ENCODE data around the gene ADARB2. TPM values are rescaled to one million over a fixed set of nuclear protein-coding genes. Genes with fewer than 3 reads are reported as not detected.

Gene ADARB2
- total RNA-seq, 2 donors from 2014 or later, result 1.1 to 1.8 TPM

DNA sequence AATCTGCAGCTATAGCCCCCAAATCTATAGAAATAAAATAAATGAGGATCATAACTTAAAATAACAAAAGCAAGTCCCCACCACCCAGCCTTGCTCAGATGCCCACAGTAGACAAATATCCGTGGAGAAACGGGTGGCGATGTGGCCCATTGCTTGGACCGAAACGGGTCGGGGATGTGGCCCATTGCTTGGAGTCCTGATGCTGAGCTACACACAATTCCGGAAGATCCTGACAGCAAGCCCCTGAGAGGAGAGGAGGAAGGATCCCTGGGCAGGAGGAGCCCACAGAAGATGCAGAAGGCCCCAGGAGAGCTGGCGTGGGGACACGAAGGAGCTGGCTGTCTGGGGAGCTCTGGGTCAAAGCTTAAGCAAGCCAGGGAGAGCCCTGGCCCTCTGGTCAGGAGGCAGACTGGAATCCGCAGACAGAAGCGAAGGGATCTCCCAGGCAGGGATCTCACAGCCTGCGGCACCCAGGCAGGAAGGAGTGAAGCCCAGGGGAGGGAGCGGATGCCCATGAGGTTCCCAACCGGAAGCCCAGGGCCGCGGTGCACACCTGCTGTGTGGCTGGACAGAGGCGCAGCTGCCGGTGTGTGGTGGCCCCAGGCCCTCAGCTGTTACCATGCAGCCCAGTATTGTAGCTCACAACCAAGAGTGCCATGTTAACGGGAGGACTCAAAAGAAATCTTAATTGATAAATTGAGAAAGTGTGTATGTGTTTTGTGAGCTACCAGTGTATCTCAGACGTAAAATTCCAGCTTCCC lies 138.8 kb downstream of the ADARB2 start:
- Histone ChIP-seq H3K36me3 (ENCODE audit: control insufficient read depth, insufficient read depth, low read length) (no peaks in the 10 kb centered on the region), H3K27me3 (ENCODE audit: control insufficient read depth, insufficient read depth, low read length, poor library complexity, severe bottlenecking) (no peaks in the 10 kb centered on the region), H3K4me3 (ENCODE audit: low read length) (no peak overlapping the region), H3K9ac (ENCODE audit: extremely low read depth, low read length, poor library complexity, severe bottlenecking) (no peak overlapping the region), H3K27ac (ENCODE audit: low read depth, low read length) (no peak overlapping the region), H3K4me1 (ENCODE audit: control insufficient read depth, insufficient read depth, low read length) (no peaks in the 10 kb centered on the region), H3K9me3 (ENCODE audit: control insufficient read depth, low read length) (no peaks in the 10 kb centered on the region)
- H3K27ac Mint-ChIP-seq, result no peak overlapping the region
- H3K4me1 Mint-ChIP-seq, result no peaks in the 10 kb centered on the region
- no peaks in the 10 kb centered on the region for H3K27me3 Mint-ChIP-seq (ENCODE audit: insufficient read depth)
- 90 to 94% methylated on average over 17 to 20 of the region's 20 CpGs for WGBS, 2 experiments (ENCODE audit: insufficient coverage in 1 of 2, insufficient read length in 1 of 2)
- peak; percentile 46 for DNase-seq
- no peak overlapping the region for H3K4me3 Mint-ChIP-seq
- no peaks in the 10 kb centered on the region for H3K9me3 Mint-ChIP-seq
- TF ChIP-seq CTCF (conservative IDR thresholded peaks at IDR 0.05), result no peak
- H3K36me3 Mint-ChIP-seq (ENCODE audit: low read depth), result no peaks in the 10 kb centered on the region

DNA sequence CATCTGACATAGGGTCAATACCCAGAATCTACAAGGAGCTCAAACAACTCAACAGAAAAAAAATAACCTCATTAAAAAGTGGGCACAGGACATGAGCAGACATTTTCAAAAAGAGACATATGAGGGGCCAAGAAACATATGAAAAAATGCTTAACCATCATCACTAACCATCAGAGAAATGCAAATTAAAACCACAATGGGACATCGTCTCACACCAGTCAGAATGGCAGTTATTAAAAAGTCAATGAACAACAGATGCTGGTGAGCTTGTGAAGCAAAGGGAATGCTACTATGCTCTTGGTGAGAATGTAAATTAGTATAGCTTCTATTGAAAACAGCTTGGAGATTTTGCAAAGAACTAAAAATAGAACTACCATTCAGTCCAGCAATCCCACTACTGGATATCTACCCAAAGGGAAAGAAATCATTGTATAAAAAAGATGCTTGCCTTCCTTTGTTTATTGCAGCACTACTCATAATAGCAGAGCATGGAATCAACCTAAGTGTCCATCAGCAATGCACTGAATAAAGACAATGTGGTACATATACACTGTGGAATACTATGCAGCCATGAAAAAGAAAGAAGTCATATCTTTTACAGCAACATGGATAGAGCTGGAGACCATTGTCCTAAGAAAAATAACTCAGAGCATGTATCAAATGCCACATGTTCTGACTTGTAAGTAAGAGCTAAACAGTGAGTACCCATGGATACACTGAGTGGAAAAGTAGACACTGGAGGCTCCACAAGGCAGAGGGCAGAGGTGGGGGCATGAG lies 139.8 kb downstream of the ADARB2 start:
- no peak overlapping the region for H3K9ac ChIP-seq (ENCODE audit: extremely low read depth, low read length, poor library complexity, severe bottlenecking)
- no peak overlapping the region for H3K27ac ChIP-seq (ENCODE audit: low read depth, low read length)
- no peaks in the 10 kb centered on the region for H3K4me1 ChIP-seq (ENCODE audit: control insufficient read depth, insufficient read depth, low read length)
- no peaks in the 10 kb centered on the region for H3K9me3 Mint-ChIP-seq
- no peaks in the 10 kb centered on the region for H3K4me1 Mint-ChIP-seq
- no peak overlapping the region for H3K4me3 Mint-ChIP-seq
- H3K36me3 Mint-ChIP-seq (ENCODE audit: low read depth), result no peaks in the 10 kb centered on the region
- H3K9me3 ChIP-seq (ENCODE audit: control insufficient read depth, low read length), result no peaks in the 10 kb centered on the region
- H3K27ac Mint-ChIP-seq, result no peak overlapping the region
- TF ChIP-seq CTCF (conservative IDR thresholded peaks at IDR 0.05), result no peak
- no peak overlapping the region for H3K4me3 ChIP-seq (ENCODE audit: low read length)
- no peak for DNase-seq
- WGBS, 2 experiments (ENCODE audit: insufficient coverage in 1 of 2, insufficient read length in 1 of 2), result 80 to 97% methylated on average over 1 of the region's 1 CpG
- H3K27me3 Mint-ChIP-seq (ENCODE audit: insufficient read depth), result no peaks in the 10 kb centered on the region
- H3K27me3 ChIP-seq (ENCODE audit: control insufficient read depth, insufficient read depth, low read length, poor library complexity, severe bottlenecking), result no peaks in the 10 kb centered on the region
- H3K36me3 ChIP-seq (ENCODE audit: control insufficient read depth, insufficient read depth, low read length), result no peaks in the 10 kb centered on the region

GRCh38 chr10:1596482-1597099 lies 140.7 kb downstream of the ADARB2 start:
- TF ChIP-seq CTCF (conservative IDR thresholded peaks at IDR 0.05), result no peak
- Histone ChIP-seq H3K4me3 (ENCODE audit: low read length) (no peak overlapping the region), H3K27ac (ENCODE audit: low read depth, low read length) (no peak overlapping the region), H3K36me3 (ENCODE audit: control insufficient read depth, insufficient read depth, low read length) (no peaks in the 10 kb centered on the region), H3K9me3 (ENCODE audit: control insufficient read depth, low read length) (no peaks in the 10 kb centered on the region), H3K27me3 (ENCODE audit: control insufficient read depth, insufficient read depth, low read length, poor library complexity, severe bottlenecking) (no peaks in the 10 kb centered on the region), H3K9ac (ENCODE audit: extremely low read depth, low read length, poor library complexity, severe bottlenecking) (no peak overlapping the region), H3K4me1 (ENCODE audit: control insufficient read depth, insufficient read depth, low read length) (no peaks in the 10 kb centered on the region)
- DNase-seq, result peak; percentile 35
- no peaks in the 10 kb centered on the region for H3K36me3 Mint-ChIP-seq (ENCODE audit: low read depth)
- H3K27me3 Mint-ChIP-seq (ENCODE audit: insufficient read depth), result no peaks in the 10 kb centered on the region
- H3K4me3 Mint-ChIP-seq, result no peak overlapping the region
- 89 to 90% methylated on average over 16 to 18 of the region's 18 CpGs for WGBS, 2 experiments (ENCODE audit: insufficient coverage in 1 of 2, insufficient read length in 1 of 2)
- H3K27ac Mint-ChIP-seq, result no peak overlapping the region
- H3K4me1 Mint-ChIP-seq, result no peaks in the 10 kb centered on the region
- no peaks in the 10 kb centered on the region for H3K9me3 Mint-ChIP-seq
